DMS114 treated with DMSO at 0.1 percent for 48 hours (cell line): ENCODE results near the gene C20orf204.

Experiments used
- DNase-seq: peaks from one replicate; lab custom pipeline; 2025; ENCODE audit not compliant: unreplicated experiment; lab: John Stamatoyannopoulos, UW

Gene C20orf204

GRCh38 chr20:64070244-64070993, 34.4 kb downstream of the C20orf204 start:
- DNase-seq, result no peak

GRCh38 chr20:64071341-64072332, 35.7 kb downstream of the C20orf204 start:
- DNase-seq, result no peak

- no peak for DNase-seq
Observed at GRCh38 chr20:64072498-64073063, 36.6 kb downstream of the C20orf204 start.

- DNase-seq, result no peak
Observed at GRCh38 chr20:64073476-64074183, 37.6 kb downstream of the C20orf204 start.

GRCh38 chr20:64074184-64074789, 38.3 kb downstream of the C20orf204 start:
- DNase-seq, result no peak

- DNase-seq, result no peak
Observed at GRCh38 chr20:64074963-64075362, 39.0 kb downstream of the C20orf204 start.

GRCh38 chr20:64075556-64075955, 39.6 kb downstream of the C20orf204 start:
- DNase-seq, result no peak

GRCh38 chr20:64076061-64076997, 40.3 kb downstream of the C20orf204 start:
- DNase-seq, result no peak

- DNase-seq, result no peak
Observed at GRCh38 chr20:64077094-64077493, 41.1 kb downstream of the C20orf204 start.

GRCh38 chr20:64077541-64077875, 41.5 kb downstream of the C20orf204 start:
- DNase-seq, result no peak

- DNase-seq, result no peak
Observed at GRCh38 chr20:64077876-64078551, 42.0 kb downstream of the C20orf204 start.

GRCh38 chr20:64078934-64079272, 42.9 kb downstream of the C20orf204 start:
- DNase-seq, result no peak

- peak; percentile 53 for DNase-seq
Observed at GRCh38 chr20:64079273-64080012, 43.5 kb downstream of the C20orf204 start, which contains the start of gene RGS19. Gene RGS19 (minus strand): TSS chr20:64079518. CDS start chr20:64076886, 2,632 bp downstream.

- peak; percentile 16 for DNase-seq
Observed at GRCh38 chr20:64080013-64080812, 44.2 kb downstream of the C20orf204 start, which contains the start of gene OPRL1. Gene OPRL1 (plus strand): TSS chr20:64080082. CDS start chr20:64092721, 12,639 bp downstream.

- no peak for DNase-seq
Observed at GRCh38 chr20:64080813-64081623, 45.0 kb downstream of the C20orf204 start.

- DNase-seq, result no peak
Observed at GRCh38 chr20:64081624-64081964, 45.6 kb downstream of the C20orf204 start.
